Liver (tissue), 9 donors: ENCODE measurements around the gene EPGN. TPM values are rescaled to one million over a fixed set of nuclear protein-coding genes. Genes with fewer than 3 reads are reported as not detected.

ENCODE experiments used
- DNase-seq: peaks from one replicate; pipeline ENCODE4 v3.0.0-alpha.2; 2017; ENCODE audit warnings: low spot score
- H3K27ac ChIP-seq, 2 donors: one replicate each; pipeline ENCODE4 v1.7.0; 2013; ENCODE audit warnings: inconsistent platforms in 2 of 2, low read length in 2 of 2, control low read depth in 1 of 2, low read depth in 1 of 2, mild to moderate bottlenecking in 1 of 2
- H3K27me3 ChIP-seq, 4 donors: one replicate each; pipeline versions ENCODE4 v1.6.1 to v1.7.0; 2013; ENCODE audit warnings: low read length in 3 of 4, inconsistent platforms in 1 of 4, mild to moderate bottlenecking in 1 of 4, moderate library complexity in 1 of 4; ENCODE audit not compliant: control insufficient read depth in 4 of 4, insufficient read depth in 4 of 4
- H3K36me3 ChIP-seq, 4 donors: one replicate each; pipeline versions ENCODE4 v1.6.1 to v1.7.0; 2013; ENCODE audit warnings: low read length in 3 of 4, mild to moderate bottlenecking in 3 of 4, low read depth in 1 of 4, moderate library complexity in 1 of 4; ENCODE audit not compliant: control insufficient read depth in 4 of 4, insufficient read depth in 3 of 4
- H3K4me1 ChIP-seq, 4 donors: one replicate each; pipeline versions ENCODE4 v1.6.1 to v1.7.0; 2013; ENCODE audit warnings: low read length in 3 of 4, mild to moderate bottlenecking in 3 of 4, moderate library complexity in 1 of 4; ENCODE audit not compliant: control insufficient read depth in 4 of 4, insufficient read depth in 4 of 4
- H3K4me3 ChIP-seq, 3 donors: one replicate each; pipeline versions ENCODE4 v1.6.1 to v1.7.0; 2013; ENCODE audit warnings: low read length in 3 of 3, control low read depth in 1 of 3, low read depth in 1 of 3, mild to moderate bottlenecking in 1 of 3
- H3K9ac ChIP-seq, 2 donors: one replicate each; pipeline ENCODE4 v1.7.0; 2013; ENCODE audit warnings: low read length in 2 of 2, mild to moderate bottlenecking in 2 of 2, moderate library complexity in 2 of 2, control low read depth in 1 of 2, low read depth in 1 of 2
- H3K9me3 ChIP-seq, 4 donors: one replicate each; pipeline versions ENCODE4 v1.6.1 to v1.7.0; 2013; ENCODE audit warnings: low read length in 3 of 4; ENCODE audit not compliant: control insufficient read depth in 4 of 4
- ATF3 ChIP-seq: IDR thresholded peaks from 2 replicates; pipeline ENCODE4 v1.6.1; 2016; ENCODE audit warnings: antibody characterized with exemption
- CTCF ChIP-seq: fragments of 150-350 bp; IDR thresholded peaks from 2 replicates; pipeline ENCODE4 v1.5.1; 2017; ENCODE audit warnings: improper control_type of control experiment, low read depth, low read length; ENCODE audit not compliant: missing input control
- EGR1 ChIP-seq, 2 donors: IDR thresholded peaks; 2 replicates each; pipeline ENCODE4 v1.6.1; 2016 to 2018; ENCODE audit warnings: antibody characterized with exemption in 2 of 2, low read depth in 2 of 2
- FOXA1 ChIP-seq: IDR thresholded peaks from 2 replicates; pipeline ENCODE4 v1.6.1; 2016; ENCODE audit warnings: antibody characterized with exemption
- FOXA2 ChIP-seq: IDR thresholded peaks from 2 replicates; pipeline ENCODE4 v1.6.1; 2016; ENCODE audit warnings: antibody characterized with exemption
- GABPA ChIP-seq, 2 donors: IDR thresholded peaks in 1 of 2; conservative IDR thresholded peaks in 1 of 2; 2 replicates each; pipeline ENCODE4 v1.6.1; 2016; ENCODE audit warnings: antibody characterized with exemption in 2 of 2, mild to moderate bottlenecking in 1 of 2, moderate library complexity in 1 of 2
- HNF4A ChIP-seq, 2 donors: conservative IDR thresholded peaks; 2 replicates each; pipeline ENCODE4 v1.6.1; 2016; ENCODE audit warnings: antibody characterized with exemption in 2 of 2, mild to moderate bottlenecking in 2 of 2
- HNF4G ChIP-seq: IDR thresholded peaks from 2 replicates; pipeline ENCODE4 v1.6.1; 2016; ENCODE audit warnings: antibody characterized with exemption
- JUND ChIP-seq, 2 donors: IDR thresholded peaks; 2 replicates each; pipeline ENCODE4 v1.6.1; 2016; ENCODE audit warnings: antibody characterized with exemption in 2 of 2
- NR2F2 ChIP-seq: IDR thresholded peaks from 2 replicates; pipeline ENCODE4 v1.6.1; 2016; ENCODE audit warnings: antibody characterized with exemption
- RAD21 ChIP-seq, 2 donors: IDR thresholded peaks; 2 replicates each; pipeline ENCODE4 v1.6.1; 2016; ENCODE audit warnings: antibody characterized with exemption in 2 of 2, mild to moderate bottlenecking in 2 of 2
- REST ChIP-seq: IDR thresholded peaks from 2 replicates; pipeline ENCODE4 v1.6.1; 2016; ENCODE audit warnings: antibody characterized with exemption, mild to moderate bottlenecking
- RXRA ChIP-seq, 2 donors: IDR thresholded peaks; 2 replicates each; pipeline ENCODE4 v1.6.1; 2017 to 2018; ENCODE audit warnings: antibody characterized with exemption in 2 of 2, mild to moderate bottlenecking in 1 of 2
- SP1 ChIP-seq: IDR thresholded peaks from 2 replicates; pipeline ENCODE4 v1.6.1; 2018; ENCODE audit warnings: antibody characterized with exemption, mild to moderate bottlenecking
- TAF1 ChIP-seq: conservative IDR thresholded peaks from 2 replicates; pipeline ENCODE4 v1.6.1; 2016; ENCODE audit warnings: antibody characterized with exemption, mild to moderate bottlenecking
- YY1 ChIP-seq: IDR thresholded peaks from 2 replicates; pipeline ENCODE4 v1.6.1; 2016; ENCODE audit warnings: antibody characterized with exemption, mild to moderate bottlenecking
- WGBS: extraction: QIAGEN DNeasy Blood & Tissue Kit; methylation state at CpG from one replicate; pipeline ENCODE4 v1.1.7; 2013; 5-methylcytosine and 5-hydroxymethylcytosine counted together
- polyA plus RNA-seq, 2 donors: library from polyadenylated mRNA; stranded (reverse) in 1 of 2; unstranded in 1 of 2; fragments of 200-250 nt in 1 of 2; fragments of >200 nt in 1 of 2; fragmentation: Nextera tagmentation in 1 of 2; extraction: Ambion mirVana in 1 of 2; gene quantifications; one replicate each; pipeline versions ENCODE4 v1.2.1 to v1.2.3, GENCODE V29; 2013 to 2015
- total RNA-seq, 2 donors: library from RNA; depleted of rRNA; stranded (reverse); fragments of >200 nt; gene quantifications; one replicate each; pipeline ENCODE4 v1.2.3, GENCODE V29; 2014
- TF ChIP-seq, protein P1 (sequence below): IDR thresholded peaks from 2 replicates; pipeline ENCODE4 v1.6.1; 2016; ENCODE audit warnings: antibody characterized with exemption
- TF ChIP-seq, protein P2 (sequence below): IDR thresholded peaks from 2 replicates; pipeline ENCODE4 v1.6.1; 2016; ENCODE audit warnings: antibody characterized with exemption
- donor health status: healthy.
- donor health status: healthy.
- donor health status: healthy.
- donor health status: healthy.
- donor health status: healthy.

Gene EPGN
- total and polyA plus RNA-seq, 4 donors, result 0.09 to 0.75 TPM; not detected in 2

DNA sequence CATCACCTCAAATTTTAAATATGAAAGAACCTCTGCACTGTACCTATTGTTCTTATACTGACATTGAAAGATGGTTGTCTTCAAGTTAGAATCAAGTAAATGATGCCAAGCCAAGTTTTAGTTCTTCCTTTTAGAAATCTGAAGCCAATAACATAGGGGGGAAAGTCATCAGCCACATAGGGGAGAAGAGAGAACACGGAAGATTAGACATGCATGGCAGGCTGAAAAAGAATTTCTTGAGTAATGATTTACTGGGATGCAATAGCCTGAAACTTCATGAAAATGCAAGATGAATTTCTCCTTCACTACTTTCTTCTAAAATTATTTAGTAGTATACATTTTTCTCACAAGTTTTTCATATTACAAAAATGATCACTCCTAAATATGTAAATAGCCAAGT lies 13.6 kb upstream of the EPGN start:
- H3K36me3 ChIP-seq, result no peaks in the 10 kb centered on the region
- TF ChIP-seq, protein P1, sequence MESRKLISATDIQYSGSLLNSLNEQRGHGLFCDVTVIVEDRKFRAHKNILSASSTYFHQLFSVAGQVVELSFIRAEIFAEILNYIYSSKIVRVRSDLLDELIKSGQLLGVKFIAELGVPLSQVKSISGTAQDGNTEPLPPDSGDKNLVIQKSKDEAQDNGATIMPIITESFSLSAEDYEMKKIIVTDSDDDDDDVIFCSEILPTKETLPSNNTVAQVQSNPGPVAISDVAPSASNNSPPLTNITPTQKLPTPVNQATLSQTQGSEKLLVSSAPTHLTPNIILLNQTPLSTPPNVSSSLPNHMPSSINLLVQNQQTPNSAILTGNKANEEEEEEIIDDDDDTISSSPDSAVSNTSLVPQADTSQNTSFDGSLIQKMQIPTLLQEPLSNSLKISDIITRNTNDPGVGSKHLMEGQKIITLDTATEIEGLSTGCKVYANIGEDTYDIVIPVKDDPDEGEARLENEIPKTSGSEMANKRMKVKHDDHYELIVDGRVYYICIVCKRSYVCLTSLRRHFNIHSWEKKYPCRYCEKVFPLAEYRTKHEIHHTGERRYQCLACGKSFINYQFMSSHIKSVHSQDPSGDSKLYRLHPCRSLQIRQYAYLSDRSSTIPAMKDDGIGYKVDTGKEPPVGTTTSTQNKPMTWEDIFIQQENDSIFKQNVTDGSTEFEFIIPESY, result no peak
- TF ChIP-seq JUND (IDR thresholded peaks at IDR 0.05) (no peak), SP1 (no peak), ATF3 (no peak)
- no peaks in the 10 kb centered on the region for H3K4me1 ChIP-seq
- H3K27me3 ChIP-seq, result no peaks in the 10 kb centered on the region
- no peak for DNase-seq
- H3K9ac ChIP-seq, result no peak overlapping the region
- 98% methylated on average over 1 of the region's 1 CpG for WGBS
- no peak overlapping the region for H3K4me3 ChIP-seq
- no peaks in the 10 kb centered on the region for H3K9me3 ChIP-seq
- no peak overlapping the region for H3K27ac ChIP-seq

DNA sequence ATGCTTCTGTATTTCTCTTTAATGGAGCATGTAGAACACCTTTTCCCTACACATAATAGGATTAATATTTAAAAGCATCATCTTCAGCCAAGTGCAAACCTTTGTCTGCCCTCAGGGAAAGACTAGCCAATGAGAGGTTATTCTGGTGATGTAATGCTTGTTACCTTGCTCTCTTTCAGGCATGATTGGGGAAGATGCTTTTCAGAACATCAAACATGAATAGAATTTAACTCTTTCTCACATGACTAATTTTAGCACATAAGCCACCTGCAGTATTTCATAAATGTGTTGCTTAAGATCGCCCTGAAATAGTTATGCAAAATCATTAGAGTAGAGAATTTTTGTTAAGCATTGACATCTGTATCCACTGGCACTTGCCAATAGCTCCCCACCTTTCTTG lies 10.7 kb upstream of the EPGN start:
- Histone ChIP-seq H3K9me3 (no peaks in the 10 kb centered on the region), H3K27ac (no peak overlapping the region), H3K36me3 (no peaks in the 10 kb centered on the region), H3K4me1 (no peaks in the 10 kb centered on the region), H3K27me3 (no peaks in the 10 kb centered on the region), H3K4me3 (no peak overlapping the region), H3K9ac (no peak overlapping the region)
- no peak for TF ChIP-seq RXRA (IDR thresholded peaks at IDR 0.05)
- TF ChIP-seq ATF3, result no peak
- no peak for TF ChIP-seq YY1
- TF ChIP-seq FOXA2, result no peak
- no peak for TF ChIP-seq REST
- TF ChIP-seq, protein P2, sequence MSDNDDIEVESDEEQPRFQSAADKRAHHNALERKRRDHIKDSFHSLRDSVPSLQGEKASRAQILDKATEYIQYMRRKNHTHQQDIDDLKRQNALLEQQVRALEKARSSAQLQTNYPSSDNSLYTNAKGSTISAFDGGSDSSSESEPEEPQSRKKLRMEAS, result no peak
- TF ChIP-seq SP1, result no peak
- TF ChIP-seq FOXA1, result no peak
- no peak for TF ChIP-seq EGR1 (IDR thresholded peaks at IDR 0.05; ENCODE audit: low read depth in 2 of 2)
- TF ChIP-seq HNF4A (conservative IDR thresholded peaks at IDR 0.05), result no peak
- no peak for TF ChIP-seq NR2F2
- TF ChIP-seq JUND (IDR thresholded peaks at IDR 0.05), result no peak
- no peak for TF ChIP-seq GABPA (IDR thresholded peaks at IDR 0.05 in 1 of 2, conservative IDR thresholded peaks at IDR 0.05 in 1 of 2)
- TF ChIP-seq, protein P1, result no peak
- no peak for TF ChIP-seq RAD21 (IDR thresholded peaks at IDR 0.05)
- TF ChIP-seq TAF1, result no peak
- TF ChIP-seq CTCF, result no peak
- TF ChIP-seq HNF4G, result no peak
- no peak for DNase-seq
- 87% methylated on average over 1 of the region's 1 CpG for WGBS
